ENCODE measurements around the gene SYTL3. TPM values are rescaled to one million over a fixed set of nuclear protein-coding genes. Genes with fewer than 3 reads are reported as not detected.
"Not testable (repeated sequence)": the region's sequence is repeated elsewhere in the genome, so short reads cannot be mapped to it uniquely, and the experiment has no call there.

SYTL3 gene
- total RNA-seq, 1 experiment from 2014 or later: 2.0 TPM

GRCh38 chr6:158622545-158623190, 27.2 kb upstream of the SYTL3 start:
- no peak for DNase-seq (ENCODE audit: low spot score)

DNA sequence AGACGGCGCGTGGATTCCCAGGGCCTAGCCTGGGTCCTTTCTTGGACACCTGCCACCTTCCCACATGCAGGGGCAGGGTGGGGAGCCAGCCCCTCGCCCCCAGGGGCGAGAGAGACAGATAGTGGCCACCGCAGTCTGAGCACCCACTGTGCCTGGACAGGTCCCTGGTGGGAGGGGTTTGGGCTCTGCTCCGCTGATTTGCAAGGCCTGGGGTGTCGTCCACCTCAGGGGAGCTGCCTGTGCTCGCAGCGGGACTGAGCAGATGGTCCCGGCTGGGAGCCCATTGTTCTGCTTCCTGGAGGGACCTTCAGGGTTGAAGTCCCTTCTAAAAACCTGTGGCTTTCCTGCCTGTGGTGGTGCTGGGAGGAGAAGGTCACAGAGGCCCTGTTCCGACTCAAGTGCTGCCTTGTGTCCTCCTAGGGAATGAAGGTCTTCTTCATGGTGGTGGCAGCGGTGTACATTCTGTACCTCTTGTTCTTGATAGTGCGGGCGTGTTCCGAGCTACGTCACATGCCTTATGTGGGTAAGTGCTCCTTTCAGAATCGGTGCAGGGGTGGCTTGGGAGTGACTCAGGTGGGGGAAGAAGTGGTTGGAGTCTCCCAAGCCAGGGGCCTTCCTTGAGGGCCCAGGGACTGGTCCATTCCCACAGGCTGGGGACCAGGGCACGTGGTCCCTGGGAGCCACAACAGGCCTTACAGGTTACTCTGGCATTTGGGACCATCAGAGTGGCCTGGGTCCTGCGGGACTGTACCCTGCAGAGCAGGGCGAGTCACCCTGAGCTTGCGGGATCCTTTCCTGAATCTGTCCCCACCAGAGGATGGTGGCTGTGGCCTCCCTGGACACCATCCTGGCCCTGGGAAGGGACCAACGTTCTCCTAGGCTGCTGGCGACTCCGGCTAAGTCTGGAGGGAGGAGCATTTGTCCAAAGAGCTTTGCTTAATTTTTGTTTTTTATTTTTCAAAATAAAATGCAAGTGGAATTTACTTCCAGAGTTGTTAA, 24.9 kb upstream of the SYTL3 start:
- no peak for DNase-seq (ENCODE audit: low spot score)

GRCh38 chr6:158625881-158626305, 24.0 kb upstream of the SYTL3 start:
- no peak for DNase-seq (ENCODE audit: low spot score)

- no peak for DNase-seq (ENCODE audit: low spot score)
These were observed 23.3 kb upstream of the SYTL3 start for GRCh38 chr6:158626360-158627167.

- DNase-seq (ENCODE audit: low spot score): no peak
These were observed 22.5 kb upstream of the SYTL3 start for GRCh38 chr6:158627168-158627939.

- DNase-seq (ENCODE audit: low spot score): no peak
These were observed 22.0 kb upstream of the SYTL3 start for GRCh38 chr6:158627940-158628211.

- DNase-seq (ENCODE audit: low spot score): no peak
These were observed 21.3 kb upstream of the SYTL3 start for GRCh38 chr6:158628542-158628941.

GRCh38 chr6:158629367-158630221, 20.3 kb upstream of the SYTL3 start:
- DNase-seq (ENCODE audit: low spot score): no peak

DNA sequence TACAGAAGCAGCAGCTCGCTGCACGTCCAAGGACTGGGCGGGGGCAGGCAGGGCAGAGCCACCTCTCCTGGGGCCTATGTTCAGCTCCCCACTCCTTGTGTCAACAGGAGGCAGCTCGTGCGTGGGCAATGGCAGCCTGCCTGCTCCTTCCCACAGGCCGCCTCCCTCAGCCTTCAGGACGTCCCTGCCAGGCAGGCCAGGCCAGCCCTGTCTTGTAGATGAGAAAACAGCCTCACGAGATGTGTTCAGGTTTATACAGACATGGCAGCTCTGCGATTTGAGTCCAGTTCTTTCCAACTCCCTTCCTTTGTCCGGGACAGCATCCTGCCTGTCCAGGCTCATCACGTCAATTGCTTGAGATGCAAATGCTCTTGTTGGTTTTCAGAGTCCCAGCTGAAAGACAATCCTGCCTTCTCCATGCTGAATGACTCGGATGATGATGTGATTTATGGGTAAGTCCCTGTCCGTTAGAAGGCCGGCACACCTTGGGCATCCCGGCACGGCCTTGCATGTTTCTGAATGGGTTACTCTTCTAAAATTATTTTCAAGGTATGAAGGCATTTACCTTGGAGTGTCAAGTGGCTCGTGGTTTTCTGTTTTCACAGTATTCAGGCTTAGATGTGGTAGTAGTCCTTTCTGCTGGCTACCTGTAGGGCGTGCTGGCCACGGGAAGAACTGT, 18.8 kb upstream of the SYTL3 start:
- no peak for DNase-seq (ENCODE audit: low spot score)

GRCh38 chr6:158631678-158632537, 17.9 kb upstream of the SYTL3 start:
- DNase-seq (ENCODE audit: low spot score): peak; percentile 90

- DNase-seq (ENCODE audit: low spot score): not testable (repeated sequence)
These were observed 17.2 kb upstream of the SYTL3 start for GRCh38 chr6:158632538-158633119.

DNA sequence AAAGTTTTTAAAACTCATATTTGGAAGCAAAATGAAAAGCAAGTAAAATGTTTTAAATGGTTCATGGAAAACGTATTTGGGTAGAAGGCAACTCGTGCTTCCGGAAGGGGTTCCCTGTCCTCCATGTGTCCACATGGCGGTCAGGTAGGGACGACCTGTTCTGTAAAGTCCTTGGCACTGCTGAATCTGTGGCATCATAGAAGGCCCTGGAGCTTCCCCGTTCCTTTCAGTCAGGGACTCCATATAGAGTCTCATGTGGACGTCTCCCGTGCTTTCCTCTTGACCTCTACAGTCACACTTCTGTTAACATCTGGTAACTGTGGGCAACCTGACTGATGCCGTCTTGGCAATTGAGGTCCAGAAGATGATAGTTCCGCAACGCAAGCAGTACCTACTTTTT, 16.7 kb upstream of the SYTL3 start:
- no peak for DNase-seq (ENCODE audit: low spot score)

GRCh38 chr6:158634695-158635426, 15.0 kb upstream of the SYTL3 start:
- no peak for DNase-seq (ENCODE audit: low spot score)

GRCh38 chr6:158635427-158636073, 14.3 kb upstream of the SYTL3 start:
- DNase-seq (ENCODE audit: low spot score): no peak

- DNase-seq (ENCODE audit: low spot score): no peak
These were observed 13.1 kb upstream of the SYTL3 start for GRCh38 chr6:158636778-158637177.

- no peak for DNase-seq (ENCODE audit: low spot score)
These were observed 11.5 kb upstream of the SYTL3 start for GRCh38 chr6:158638324-158638854.

DNA sequence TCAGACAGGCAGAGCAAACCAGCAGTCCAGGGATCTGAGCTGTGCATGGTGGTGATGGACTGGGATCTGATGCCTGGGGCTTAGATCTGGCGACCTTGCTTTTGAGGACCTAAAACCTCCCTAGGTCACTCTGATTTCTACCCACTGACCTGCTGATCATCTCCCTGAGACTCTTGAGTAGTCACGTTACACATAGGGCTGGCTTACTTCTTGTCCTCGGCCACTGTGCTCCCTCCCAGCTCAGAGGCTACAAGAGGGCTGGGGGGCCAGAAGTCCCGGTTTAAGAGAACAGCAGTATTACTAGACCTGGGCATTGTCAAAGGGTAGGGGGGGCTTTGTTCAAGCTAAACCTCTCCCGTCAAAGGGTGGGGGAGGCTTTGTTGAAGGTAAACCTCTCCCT, 10.8 kb upstream of the SYTL3 start:
- DNase-seq (ENCODE audit: low spot score): no peak

Data from A172 (cell line).